Measurements from ENCODE around the gene RRP1. TPM values are rescaled to one million over a fixed set of nuclear protein-coding genes. Genes with fewer than 3 reads are reported as not detected.

RRP1 gene
- total RNA-seq, 1 experiment from 2014 or later, result 53.9 TPM

DNA sequence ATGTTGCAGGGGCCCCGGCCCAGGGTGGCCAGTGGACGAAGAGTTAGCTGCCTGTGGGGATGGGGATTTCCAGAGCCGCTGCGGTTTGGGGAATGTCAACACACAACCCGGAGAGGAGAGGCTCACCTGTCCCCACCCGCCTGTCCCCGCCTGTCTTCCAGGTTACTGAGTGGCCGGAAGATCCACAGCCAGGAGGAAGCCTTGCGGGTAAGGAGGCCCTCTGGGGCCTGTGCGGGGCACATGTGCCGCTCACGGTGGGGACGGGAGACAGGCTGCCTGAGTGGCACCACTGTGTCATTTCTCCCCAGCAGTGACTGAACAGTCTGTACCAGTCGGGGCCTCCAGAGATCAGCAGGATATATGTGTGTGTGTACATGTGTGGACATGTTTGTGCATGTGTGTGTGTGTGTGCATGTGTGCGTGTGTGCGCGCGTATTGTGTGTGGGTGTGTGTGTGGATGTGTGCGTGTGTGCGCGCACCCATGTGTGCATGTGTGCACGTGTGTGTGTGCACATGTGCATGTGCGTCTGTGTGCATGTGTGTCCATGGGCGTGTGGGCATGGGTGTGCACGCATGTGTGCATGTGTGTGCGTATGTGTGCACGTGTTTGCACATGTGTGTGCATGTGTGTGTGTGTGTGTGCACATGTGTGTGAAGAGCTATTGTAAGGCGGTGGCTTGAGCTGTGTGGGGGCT is 38.9 kb upstream of the RRP1 start:
- no peak overlapping the region for H3K27ac ChIP-seq (ENCODE audit: low read depth, low read length)
- no peak overlapping the region for H2AFZ ChIP-seq (ENCODE audit: low read depth, low read length, poor library complexity, severe bottlenecking)
- no peaks in the 10 kb centered on the region for H3K9me3 ChIP-seq (ENCODE audit: control insufficient read depth in 1 of 2, insufficient read depth in 1 of 2, low read depth in 1 of 2, low read length in 2 of 2)
- ChIA-PET CTCF (no interaction called here), POLR2A (no interaction called here), RAD21 (ENCODE audit: low non-redundant PET in 1 of 2, low total read pairs in 2 of 2, uncharacterized antibody in 2 of 2, unreplicated experiment in 2 of 2) (no interaction called here)
- no peaks in the 10 kb centered on the region for H3K79me2 ChIP-seq (ENCODE audit: insufficient read depth, low read length)
- no peak for DNase-seq (ENCODE audit: low read depth, low spot score)
- no peaks in the 10 kb centered on the region for H3K9me2 ChIP-seq (ENCODE audit: insufficient read depth)
- BruUV-seq (replicated peaks), result no TSS peak
- H3K27me3 ChIP-seq (ENCODE audit: insufficient read depth, low read length), result no peaks in the 10 kb centered on the region
- no peak for ATAC-seq
- intact Hi-C loops (cut with micrococcal nuclease), result no loop called here
- no peak overlapping the region for H3K4me3 ChIP-seq (replicated peaks in 1 of 2; ENCODE audit: low read depth in 1 of 2, low read length in 2 of 2)
- H3K4me2 ChIP-seq (ENCODE audit: low read length), result no peak overlapping the region
- H3K4me1 ChIP-seq (ENCODE audit: control insufficient read depth in 1 of 2, insufficient read depth in 2 of 2, low read length in 2 of 2), result peaks cover 0 to 12% of the 10 kb centered on the region in 2 experiments; a peak in 2 of 4 replicates
- peaks cover 20 to 58% of the 10 kb centered on the region in 2 experiments; a peak in 3 of 4 replicates for H3K36me3 ChIP-seq (ENCODE audit: control insufficient read depth in 1 of 2, insufficient read depth in 2 of 2, low read length in 2 of 2)
- no peak overlapping the region for H3K9ac ChIP-seq (ENCODE audit: low read length)
- TF ChIP-seq YY1 (IDR thresholded peaks at IDR 0.05; ENCODE audit: extremely low read depth, insufficient replicate concordance, low read depth, low read length) (no peak), MAX (IDR thresholded peaks at IDR 0.05) (no peak), FOSL1 (IDR thresholded peaks at IDR 0.05; ENCODE audit: low read depth) (no peak), ZFX (IDR thresholded peaks at IDR 0.05) (no peak), SP1 (IDR thresholded peaks at IDR 0.05; ENCODE audit: low read depth) (no peak), POLR2AphosphoS5 (IDR thresholded peaks at IDR 0.05; ENCODE audit: low read depth, low read length) (no peak), EGR1 (IDR thresholded peaks at IDR 0.05; ENCODE audit: low read depth) (no peak), RAD21 (IDR thresholded peaks at IDR 0.05; ENCODE audit: low read depth) (no peak), TCF7L2 (IDR thresholded peaks at IDR 0.05; ENCODE audit: borderline replicate concordance, extremely low read depth, insufficient read depth, insufficient read length) (no peak), POLR2A (IDR thresholded peaks at IDR 0.05; ENCODE audit: borderline replicate concordance, extremely low read depth, insufficient read depth, insufficient read length) (no peak), JUND (IDR thresholded peaks at IDR 0.05) (no peak), CBX3 (IDR thresholded peaks at IDR 0.05; ENCODE audit: low read depth) (no peak), ELF1 (IDR thresholded peaks at IDR 0.05; ENCODE audit: borderline replicate concordance, low read depth) (no peak), ZNF274 (IDR thresholded peaks at IDR 0.05; ENCODE audit: low read depth, low read length) (no peak)
- H4K20me1 ChIP-seq (ENCODE audit: insufficient read depth), result no peaks in the 10 kb centered on the region
